ENCODE data around the gene CEP128.
A peak's percentile ranks its signal among the peaks of the same experiment; 100 is the strongest.

Gene CEP128

GRCh38 chr14:80602946-80603345 lies 338.6 kb downstream of the CEP128 start:
- DNase-seq, result no peak

- DNase-seq, result peak in 1 of 2 donors; percentile 6
Observed at GRCh38 chr14:80587096-80587724, 354.3 kb downstream of the CEP128 start.

GRCh38 chr14:80586131-80586530 lies 355.4 kb downstream of the CEP128 start:
- no peak for DNase-seq

GRCh38 chr14:80585506-80585835 lies 356.1 kb downstream of the CEP128 start:
- no peak for DNase-seq

GRCh38 chr14:80584744-80585505 lies 356.6 kb downstream of the CEP128 start:
- no peak for DNase-seq

GRCh38 chr14:80577599-80577998 lies 363.9 kb downstream of the CEP128 start:
- no peak for DNase-seq

GRCh38 chr14:80576401-80576800 lies 365.1 kb downstream of the CEP128 start:
- DNase-seq, result no peak

GRCh38 chr14:80575763-80576162 lies 365.8 kb downstream of the CEP128 start:
- DNase-seq, result no peak

- no peak for DNase-seq
Observed at GRCh38 chr14:80572666-80573065, 368.9 kb downstream of the CEP128 start.

- no peak for DNase-seq
Observed at GRCh38 chr14:80570930-80571298, 370.6 kb downstream of the CEP128 start.

- no peak for DNase-seq
Observed at GRCh38 chr14:80567905-80568536, 373.5 kb downstream of the CEP128 start.

- no peak for DNase-seq
Observed at GRCh38 chr14:80565001-80565400, 376.5 kb downstream of the CEP128 start.

DNA sequence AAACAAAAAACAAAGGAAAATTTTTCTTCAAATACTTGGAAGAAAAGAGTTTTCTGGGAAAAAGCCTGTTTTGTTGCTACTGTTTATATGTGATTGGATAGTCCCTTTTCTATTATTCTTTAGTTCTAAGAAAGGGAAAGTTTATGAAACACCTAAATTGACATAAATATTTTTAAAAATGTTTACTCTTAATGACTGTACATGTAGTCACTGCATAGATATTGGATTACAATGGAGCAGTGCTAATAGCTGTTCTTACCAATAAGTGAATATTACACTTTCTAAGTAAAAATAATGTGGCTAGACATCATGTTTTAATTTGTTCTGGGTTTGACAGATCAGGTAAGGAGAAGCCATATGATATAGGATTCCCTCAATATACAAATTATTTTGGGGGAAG lies 377.5 kb downstream of the CEP128 start:
- DNase-seq, result no peak

DNA sequence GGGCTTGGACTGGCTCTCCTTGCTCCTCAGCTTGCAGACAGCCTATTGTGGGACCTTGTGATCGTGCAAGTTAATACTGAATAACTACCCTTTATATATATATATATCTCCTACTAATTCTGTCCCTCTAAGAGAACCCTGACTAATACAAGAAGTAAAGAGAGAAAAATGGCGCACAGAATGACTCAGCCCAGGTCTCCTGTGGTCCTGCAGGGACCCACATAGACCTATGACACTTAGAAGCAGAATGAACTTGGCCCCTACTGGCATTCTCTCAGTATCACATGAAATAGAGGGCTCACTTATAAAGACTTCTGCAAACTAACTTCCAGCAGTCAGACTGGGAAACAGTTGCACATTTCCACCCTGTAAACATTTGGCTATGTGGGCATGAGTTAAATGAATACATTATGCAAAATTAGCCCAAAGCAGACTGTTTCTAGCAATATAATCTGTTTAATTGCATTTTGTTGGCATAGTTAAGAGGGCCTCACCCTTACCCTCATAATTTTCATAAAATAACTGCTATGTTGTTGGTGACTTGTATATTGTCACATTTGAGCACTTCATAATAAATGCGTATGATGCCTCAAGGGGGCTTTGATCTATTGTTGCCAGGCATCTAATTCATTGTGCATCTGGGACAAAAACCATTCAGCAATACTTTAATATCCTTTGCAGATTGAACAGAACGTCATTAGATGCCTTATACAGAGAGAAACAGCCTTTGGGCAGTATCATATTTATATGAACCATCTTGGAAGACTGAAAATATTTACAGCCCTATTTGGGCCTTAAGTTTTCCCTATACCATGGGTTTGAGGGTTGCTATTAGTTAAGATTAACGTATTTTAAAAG lies 380.5 kb downstream of the CEP128 start:
- no peak for DNase-seq

DNA sequence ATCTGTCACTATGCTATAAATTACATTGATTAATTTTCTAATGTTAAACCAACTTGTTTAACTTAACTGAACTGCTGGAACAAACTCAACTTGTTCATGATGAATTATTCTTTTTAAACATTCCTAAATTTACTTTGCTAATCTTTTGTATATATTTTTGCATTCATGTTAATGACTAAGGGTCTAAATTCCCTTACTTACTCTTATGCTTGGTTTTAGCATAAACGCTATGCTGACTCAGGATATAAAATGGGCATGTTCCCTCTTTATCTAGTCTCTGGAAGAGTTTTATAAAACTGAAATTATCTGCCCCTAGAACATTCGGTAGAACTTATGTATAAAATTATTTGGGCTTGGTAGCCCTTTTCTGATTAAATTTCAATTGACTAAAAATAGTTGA lies 387.4 kb downstream of the CEP128 start:
- no peak for DNase-seq

DNA sequence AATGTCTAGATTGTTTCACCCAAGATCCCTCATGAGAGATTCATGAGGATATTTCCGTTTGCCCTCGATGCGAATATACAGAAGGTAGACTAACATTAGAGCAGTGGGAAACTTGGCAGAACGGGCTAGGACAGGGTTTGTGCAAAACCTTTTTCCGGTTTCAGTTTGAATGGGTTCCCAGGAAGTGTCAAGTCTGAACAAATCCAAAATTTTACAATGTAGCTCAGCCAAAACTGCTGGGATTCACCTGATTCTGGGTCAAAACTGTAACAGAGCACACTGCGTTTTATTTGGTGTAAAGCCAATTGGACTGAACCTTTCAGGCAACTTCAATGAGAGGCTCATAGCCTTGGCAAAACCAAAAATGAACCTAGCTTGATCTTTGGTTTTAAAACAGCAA lies 392.4 kb downstream of the CEP128 start:
- DNase-seq, result no peak

DNA sequence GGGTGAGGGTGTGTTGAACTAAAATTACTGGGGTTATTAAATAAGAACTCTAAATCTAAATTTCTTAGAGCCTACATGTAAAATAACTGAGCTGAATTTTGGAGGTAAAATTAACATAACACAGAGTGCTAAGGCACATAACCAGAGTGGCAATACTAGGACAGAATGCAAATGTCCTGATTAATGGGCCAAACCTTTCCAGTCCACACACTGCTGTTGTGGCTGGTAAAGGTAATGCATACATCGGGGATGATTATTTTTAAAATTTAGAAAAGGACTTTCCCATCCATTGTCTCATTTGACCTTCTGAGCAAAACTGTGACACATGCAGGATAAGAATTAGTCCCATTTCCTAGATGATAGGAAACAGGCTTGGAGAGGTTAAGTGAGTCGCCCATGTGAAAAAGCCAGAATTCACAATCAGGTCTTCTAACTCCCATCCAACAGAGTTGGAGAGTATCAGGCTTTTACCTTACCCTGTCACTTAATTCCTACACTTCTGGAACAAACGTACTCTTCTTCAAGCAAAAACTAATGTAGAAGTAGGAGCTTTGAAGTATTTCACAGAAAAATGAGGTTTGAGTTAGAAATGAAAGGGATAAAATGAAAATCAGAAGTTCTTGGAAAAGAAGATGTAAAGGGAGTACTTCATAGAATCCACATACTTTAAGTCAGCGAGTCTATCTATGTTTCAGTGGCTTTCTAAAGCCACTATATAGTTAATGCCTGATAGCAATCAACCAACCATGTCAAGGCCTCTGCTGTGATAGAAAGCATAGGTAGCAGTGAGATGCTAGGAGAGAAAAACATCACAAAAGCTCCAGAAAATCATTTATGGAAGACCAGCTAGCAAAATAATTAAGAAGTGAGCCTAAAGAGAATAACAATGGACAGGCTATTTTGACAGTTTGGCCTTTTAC lies 395.3 kb downstream of the CEP128 start:
- no peak for DNase-seq

DNA sequence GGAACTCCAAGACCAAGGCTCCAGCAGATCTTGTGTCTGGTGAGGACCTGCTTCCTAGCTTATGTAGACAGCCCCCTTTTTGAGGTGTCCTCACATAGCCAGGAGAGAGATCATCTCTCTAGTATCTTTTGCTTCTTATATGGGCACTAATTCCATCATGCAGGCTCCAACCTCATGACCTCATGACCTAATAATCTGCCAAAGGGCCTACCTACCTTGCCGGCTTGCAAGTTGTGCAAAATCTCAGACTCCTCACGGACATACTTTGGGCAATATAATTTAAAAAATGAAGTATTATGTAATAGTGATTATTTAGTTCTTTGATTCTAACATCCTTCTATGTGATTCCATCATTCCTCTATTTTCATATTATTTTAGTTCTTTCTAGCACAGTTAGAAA lies 397.2 kb downstream of the CEP128 start:
- DNase-seq, result no peak

- DNase-seq, result no peak
Observed at GRCh38 chr14:80543211-80543610, 398.3 kb downstream of the CEP128 start.

DNA sequence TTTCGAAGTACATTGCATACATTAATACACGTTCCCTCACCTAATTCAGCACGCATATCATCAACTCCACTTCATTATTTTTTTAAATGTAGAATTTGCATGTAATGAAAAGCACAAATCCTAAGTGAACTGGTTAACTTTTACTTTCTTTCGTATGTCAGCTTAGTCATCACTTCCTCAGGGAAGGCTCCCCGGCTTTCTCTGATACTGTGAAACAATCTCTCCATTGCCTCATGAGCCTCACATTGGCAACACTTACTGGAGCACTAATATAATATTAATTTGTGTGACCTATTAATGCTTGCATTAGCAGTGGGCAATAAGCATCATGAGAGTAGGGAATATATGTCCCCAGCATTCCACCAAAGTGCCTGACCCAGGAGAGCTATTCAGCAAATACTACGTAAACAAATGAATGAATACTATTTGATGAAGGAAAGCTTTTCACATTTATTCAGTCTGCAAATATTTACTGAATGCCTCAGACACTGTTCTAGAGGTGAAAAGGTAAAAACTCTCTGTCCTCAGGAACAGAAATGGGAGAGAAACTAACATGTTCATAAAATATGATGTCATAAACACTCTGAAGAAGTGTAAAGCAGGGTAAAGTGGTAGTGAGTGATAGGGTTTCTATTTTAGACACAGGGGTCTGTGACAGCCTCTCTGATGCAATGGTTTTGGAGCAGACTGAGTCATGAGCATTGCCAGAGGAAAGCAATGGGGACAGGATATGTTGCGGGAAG lies 402.7 kb downstream of the CEP128 start:
- DNase-seq, result no peak

GRCh38 chr14:80537626-80538025 lies 403.9 kb downstream of the CEP128 start:
- no peak for DNase-seq

DNA sequence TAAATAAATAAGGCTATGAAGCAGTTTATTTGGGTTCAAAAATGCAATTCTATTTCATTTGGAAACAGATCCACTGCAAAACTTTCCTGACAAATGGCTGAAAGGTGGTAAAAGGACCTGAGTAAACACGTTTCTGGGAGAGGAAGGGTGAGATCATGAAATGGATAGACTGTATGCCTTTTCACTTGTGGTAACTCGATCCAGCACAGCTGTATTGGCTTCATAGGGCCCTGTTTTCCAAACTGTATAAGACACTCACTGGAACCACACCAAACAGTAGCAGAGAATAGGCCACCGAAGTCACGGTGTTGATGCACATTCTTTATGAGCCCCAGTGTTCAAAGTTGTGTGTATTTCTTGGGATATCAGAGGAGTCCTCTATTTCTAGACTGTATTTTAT lies 405.1 kb downstream of the CEP128 start:
- DNase-seq, result no peak
